MV-4-11 (cell line): ENCODE data around the gene CRACR2B.
A peak's percentile ranks its signal among the peaks of the same experiment; 100 is the strongest.

Experiments used
- DNase-seq: peaks from one replicate; lab custom pipeline; 2025; lab: John Stamatoyannopoulos, UW

The CRACR2B gene

DNA sequence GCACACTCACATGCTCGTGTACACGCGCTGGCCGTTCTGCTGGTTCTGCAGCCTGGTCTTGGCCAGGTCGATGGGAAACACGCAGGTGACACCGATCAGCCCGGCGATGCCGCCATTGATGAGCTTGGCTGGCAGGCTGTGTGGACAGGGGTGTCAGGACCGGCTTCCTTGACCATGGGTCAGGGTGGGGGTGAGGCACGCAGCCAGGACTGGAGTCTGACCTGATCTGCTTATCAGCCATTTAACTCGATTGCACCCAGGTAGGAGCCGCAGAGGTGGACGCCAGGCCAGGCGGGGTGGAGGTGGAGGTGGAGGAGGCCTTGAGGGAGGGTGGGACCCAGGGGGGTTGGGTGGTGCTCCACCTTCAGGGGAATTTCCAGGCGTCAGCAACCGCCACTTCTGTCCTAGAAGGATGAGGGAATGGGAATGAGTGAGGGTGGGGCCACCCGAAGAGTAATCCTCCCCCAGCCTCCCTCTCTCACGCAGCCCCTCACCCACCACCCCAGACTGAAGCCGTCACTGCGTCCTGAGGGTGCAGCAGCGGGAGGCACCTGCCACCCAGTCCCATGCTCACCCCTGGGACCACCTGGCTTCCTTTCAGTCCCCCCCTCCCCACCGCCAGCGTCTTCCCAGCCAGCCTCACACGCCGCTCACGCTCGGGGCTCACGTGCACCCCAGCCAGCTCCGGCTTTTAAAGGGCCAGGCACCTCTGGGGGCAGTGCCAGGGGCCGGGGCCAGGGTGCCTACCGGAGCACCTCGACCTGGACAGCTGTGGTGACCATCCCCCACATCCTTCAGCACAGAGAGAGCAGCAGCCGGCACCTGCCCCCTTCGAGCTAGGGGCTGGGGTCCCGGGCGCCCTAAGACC, 32.7 kb upstream of the CRACR2B start:
- no peak for DNase-seq

DNA sequence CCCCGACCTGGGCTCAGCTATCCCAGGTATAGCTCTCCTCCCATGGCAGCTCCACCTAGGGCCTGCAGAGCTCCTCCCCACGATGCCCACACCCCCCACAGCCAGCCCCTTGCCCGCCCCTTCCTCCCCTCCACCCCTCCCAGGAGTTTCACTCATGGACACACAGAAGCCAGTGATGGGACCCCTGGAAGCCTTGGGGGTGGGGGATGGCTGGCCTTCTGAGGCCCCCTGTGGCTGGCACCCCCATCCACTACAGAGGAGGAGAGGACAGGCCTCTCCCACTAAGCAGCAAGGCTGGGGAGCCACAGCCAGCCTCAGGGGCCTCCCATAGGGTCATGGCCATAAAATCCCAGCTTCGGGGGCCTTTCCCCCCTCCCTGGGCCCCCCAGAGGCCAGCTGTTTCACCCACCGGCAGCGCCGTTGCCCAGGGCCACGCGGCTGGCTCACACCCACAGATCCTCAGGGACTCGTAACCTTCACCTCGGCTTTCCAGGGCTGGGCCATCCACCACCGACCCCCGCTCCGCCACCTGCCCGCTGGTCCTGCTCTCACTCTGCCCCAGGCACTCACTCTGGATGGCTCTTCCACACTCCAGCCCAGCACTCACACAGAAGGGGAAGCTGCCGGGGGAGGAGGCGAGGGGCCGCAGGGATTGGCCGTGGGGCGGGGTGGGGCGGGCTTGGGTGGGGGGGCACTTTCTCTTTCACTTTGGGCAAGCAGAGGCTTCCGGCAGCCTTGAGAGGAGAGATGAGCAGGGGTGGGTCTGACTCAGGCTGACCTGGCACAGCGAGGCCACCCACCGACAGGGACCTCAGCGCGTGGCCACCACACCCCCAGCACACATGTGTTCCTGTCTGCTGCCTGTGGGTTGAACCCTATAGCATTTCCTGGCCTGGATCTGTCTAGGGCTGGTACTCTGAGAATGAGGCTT, 31.8 kb upstream of the CRACR2B start:
- peak; percentile 75 for DNase-seq

DNA sequence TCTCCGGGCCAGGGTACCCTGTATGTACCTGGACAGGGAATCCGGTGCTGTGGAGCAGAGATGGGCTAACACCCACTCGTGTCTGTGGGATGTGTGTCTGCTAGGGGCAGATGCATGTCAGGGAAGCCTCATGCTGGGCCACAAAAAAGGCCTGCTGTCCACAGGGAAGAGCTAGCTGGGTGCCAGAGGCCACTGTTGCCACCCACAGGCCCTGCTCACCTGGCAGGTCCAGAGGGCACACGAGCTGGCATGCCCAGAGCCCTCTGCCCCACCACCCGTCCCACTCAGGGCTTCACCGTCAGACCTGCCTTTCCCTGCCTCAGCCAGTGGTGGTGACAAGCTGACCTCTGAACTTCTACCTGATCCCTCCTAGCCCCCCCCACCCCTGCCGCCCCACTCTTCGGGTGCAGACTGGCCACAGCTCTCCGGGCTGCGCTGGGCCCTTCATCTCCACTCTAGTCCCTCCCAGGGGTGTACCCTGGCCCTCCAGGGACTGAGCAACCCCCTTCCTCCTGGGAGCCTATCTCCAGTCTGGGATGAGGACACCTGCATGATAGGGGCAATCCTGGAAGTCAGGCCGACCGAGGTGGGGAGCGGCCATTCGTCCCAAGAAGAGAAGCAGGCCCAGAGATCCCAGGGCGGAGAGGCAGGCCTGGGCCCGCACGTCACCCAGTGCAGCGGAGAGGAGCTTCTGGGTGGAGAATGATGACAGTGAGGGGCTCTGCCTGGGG, 31.0 kb upstream of the CRACR2B start:
- no peak for DNase-seq

DNA sequence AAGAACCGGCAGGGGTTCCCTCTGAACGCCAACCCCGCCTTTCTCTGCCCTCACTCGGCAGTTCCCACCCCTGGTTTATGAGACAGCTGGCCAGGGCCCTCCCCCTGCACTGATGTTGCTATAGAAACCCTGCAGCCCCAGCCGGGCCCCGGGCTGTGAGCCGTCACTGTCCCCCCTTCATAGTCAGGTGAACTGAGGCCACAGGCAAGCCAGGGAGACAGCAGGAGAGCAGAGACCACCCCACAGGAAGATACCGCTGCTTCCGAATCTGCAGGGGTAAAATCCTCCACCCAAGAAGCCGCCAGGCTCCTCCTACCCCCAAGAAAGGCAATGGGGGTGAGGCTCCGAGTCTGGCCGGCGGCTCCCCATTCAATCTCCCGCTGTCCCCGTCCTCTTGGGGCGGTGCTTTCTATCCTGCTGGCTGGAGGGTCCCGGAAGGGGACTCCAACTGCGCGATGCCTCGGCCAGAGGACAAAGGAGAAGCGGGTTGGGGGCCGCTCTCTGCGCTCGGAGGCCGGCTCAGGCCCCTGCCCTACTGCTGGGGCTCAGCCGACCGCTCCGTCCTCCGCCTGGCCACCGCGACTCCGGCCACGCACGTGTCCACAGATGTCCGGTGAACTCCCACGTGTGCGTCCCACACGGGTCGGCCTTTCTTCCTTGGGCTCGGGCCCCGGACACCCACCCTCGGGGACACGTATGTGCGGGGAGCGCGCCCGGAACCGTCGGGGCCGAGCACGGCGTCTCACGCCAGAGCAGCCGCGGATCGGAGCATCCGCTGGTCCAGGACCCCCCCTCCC, 30.2 kb upstream of the CRACR2B start:
- peak; percentile 60 for DNase-seq

DNA sequence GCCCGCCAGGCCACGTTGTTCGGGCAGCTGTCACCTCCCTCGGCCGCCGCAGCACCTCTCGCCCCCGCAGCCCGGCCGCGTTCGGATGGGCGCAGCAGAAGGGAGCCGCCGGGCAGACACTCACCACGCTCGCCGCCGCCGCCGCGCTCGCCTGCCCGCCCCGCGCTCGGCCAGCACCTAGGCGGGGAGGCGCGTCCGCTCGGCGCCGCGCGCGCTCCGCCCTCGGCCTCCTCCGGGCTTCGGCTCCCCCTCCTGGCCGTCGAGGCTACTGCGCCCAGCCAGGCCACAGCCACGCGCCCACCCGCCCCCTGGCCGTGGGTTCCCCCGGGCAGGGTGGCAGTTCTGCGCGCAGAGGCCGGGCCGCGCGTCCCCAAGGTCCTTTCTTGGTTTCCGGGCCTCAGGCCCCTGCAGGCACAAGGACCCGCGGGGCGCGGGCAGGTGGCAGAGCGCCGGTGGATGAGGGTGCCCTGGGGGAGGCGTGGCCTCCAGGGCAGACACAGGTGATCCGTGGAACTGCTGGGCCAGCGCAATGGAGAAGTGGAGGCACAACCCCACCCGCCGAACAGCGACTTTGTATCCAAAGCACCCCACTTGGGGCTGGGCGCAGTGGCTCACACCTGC, 29.5 kb upstream of the CRACR2B start, which contains the start of gene SLC25A22:
Gene SLC25A22, minus strand, starts transcription at position 189 of the 621 bp plus-strand sequence. CDS start 3,275 bp downstream, outside the sequence.
- DNase-seq = peak; percentile 63

DNA sequence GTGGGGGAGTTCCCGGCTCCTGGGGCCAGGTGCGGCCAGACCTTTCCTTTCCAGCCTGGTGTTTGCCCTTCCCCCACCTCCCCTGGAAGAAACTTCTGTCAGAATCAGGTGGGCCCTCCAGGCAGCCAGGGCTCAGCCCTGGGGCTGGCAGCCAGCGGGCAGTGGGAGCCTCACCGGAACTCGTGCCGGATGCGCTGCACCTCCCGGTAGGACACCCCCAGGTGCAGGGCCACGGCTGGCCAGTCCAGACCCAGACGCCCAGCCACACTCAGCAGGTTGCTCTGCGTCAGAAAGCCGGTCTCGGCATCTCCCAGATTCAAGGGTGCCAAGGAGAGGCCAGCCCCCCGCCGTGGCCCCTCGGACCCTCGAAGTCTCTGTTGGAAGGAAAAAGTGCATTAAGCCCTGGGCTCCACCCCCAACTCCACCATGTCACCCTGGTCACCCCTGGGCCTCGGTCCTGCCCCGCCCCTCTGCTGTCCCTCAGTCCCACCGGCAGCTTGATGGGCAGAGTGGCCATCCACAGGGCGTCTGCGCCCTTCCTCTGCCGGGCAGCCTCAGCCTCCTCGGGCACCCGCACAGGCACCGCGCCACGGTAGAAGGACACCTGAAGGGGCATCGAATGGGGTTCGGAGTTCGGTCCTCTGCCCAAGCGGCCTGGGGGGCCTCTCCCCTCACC, 27.9 kb upstream of the CRACR2B start:
- no peak for DNase-seq

DNA sequence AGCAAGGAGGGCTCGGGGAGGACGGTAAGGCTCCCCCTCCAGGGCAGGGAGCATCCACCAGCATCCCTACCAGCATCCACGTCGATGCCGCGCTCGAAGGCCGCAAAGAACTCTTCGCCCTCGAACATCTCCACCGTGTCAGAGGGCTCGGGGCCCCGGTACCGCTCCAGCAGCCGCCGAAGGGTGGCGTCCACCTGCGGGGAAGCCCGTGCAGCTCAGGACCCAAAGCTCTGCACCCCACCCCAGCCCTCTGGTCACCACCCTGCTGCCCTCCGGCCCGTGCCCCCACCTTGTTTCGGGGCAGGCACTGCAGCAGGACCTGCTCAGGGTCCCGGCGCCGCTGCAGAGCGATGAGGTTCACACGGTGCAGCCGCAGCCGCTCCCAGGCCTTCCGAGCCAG, 27.2 kb upstream of the CRACR2B start:
- DNase-seq = no peak

DNA sequence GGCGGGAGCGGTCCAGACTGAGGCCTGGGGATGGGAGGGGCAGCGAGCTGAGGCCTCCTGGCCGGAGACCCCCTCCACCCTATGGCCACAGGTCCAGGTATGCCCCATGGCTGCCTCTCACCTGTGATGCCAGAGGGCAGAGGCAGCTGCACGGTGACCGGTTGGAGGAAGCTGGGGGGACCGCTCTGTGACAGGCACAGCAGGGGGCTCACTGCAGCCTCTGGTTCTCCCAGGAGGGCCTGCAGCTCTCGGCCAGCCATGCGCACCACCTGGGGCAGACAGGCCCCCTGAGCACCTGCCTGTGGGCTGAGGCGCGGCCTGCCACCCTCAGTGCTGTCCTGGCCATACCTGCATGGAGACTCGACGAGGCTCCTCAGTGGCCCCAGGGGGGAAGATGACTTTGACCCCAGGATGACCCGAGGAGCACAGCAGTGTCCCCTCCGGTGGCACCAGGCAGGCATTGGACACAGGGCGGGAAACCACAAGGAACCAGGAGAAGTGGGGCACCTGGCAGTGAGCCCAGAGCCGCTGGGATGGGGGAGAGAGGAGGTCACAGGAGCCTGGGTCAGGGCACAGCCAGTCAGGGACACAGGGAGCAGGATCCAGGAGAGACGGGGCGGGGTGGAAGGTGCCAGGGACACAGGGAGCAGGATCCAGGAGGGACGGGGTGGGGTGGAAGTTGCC, 26.5 kb upstream of the CRACR2B start:
- no peak for DNase-seq

DNA sequence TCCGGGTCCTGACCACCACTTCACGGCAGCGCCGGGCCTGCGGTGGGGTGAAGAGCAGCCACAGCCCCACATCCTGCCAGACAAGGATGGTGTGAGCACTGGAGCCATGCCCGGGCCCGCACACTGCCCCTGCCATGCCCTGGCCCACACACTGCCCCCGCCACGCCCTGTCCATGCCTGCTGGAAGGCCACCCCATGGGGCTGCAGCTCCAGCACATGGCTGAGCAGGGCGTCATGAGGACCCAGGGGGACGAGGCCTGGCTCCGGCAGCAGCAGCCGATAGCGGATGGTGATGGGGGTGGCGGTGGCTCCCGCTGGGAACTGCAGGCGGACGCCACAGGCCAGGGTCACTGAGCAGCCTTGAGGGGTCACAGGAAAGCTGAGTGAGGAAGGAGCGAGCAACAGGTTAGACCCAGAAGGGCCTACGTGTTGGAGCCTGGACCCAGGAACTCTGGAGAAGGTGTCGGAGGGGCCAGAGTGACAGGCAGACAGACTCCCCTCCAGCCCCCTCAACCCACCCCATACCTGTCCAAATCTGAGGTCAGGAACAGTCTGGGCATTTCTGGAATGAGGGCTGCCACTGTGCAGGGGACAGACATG, 25.6 kb upstream of the CRACR2B start:
- no peak for DNase-seq

DNA sequence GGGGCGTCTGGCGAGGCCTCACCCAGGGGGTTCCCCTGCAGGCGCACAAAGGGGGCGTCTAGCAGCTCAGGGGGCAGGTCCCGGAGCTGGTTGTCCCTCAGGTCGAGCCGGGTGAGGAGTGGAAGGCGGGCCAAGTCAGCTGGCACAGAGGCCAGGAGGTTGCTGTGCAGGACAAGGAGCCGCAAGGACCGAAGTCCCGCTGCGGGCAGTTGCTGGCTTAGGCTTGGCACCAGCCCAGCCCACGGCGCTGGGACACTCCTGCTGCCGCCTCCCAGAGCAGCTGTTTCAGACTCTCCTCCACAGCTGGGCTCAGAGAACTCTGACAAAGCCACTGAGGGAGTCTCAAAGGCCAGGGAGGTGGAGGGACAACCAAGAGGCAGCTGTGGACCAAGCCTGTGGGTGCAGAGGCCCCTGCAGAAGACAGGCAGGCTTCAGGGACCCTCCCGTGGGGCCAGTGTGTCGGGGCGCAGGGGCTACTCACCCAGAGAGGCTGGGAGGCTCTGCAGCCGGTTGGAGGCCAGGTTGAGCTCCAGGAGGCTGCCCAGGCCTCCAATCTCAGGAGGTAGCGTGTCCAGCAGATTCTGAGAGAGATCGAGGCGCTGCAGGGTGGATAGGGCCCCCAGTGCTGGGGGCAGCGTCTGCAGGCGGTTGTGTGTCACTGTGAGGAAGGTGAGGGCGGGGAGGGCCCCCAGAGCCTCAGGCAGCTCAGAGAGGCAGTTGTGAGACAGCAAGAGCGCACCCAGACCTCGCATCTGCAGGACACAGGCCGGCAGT, 24.8 kb upstream of the CRACR2B start:
- DNase-seq = no peak

DNA sequence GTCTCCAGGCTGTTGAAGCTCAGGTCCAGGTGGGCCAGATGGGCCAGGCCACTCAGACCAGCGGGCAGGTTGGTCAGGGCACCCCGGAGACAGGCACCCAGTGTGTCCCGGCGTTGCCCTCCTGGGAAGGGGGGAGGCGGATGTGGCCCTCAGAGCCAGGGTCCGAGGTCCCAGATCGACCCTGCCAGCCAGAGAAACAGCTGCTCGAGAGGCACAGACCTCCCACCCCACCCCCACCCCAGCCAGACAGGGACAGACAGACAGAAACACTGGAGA, 24.3 kb upstream of the CRACR2B start:
- DNase-seq = no peak

DNA sequence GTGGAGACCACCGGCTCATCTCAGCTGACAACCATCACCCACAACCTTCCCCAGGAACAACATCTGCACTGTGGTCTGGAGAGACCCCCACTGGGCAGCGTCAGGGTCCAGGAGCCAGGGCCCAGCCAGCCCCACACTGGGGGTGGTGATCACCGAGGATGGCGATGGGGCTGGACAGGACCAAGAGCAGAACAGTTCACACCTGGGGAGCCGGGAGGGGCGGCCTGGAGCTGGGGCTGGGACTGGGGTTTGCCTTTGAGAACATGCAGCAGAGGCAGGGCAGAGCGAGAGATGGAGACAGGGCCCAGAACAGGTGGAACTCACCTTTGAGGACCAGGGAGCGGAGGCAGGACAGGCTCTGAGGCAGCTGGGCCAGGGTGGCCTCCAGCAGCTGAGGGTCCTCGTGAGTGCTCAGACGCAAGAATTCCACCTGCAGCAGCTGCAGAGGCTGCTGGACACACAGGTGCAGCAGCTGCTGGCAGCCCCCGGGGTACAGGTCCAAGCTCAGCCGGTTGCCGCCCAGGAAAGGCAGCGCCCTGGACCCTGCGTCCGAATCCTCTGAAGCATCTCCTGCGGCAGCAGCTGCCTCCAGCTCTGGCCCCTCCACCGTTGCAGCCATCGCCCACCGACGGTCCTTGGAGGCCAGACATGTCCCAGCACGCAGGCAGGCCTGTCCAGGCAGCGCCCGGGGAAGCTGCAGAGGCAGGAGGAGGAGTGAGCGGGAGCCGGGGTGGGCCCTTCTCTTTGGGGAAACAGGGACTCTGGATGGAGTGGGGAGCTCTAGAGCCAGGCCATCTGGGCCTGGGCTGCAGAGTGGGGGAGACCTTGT, 23.7 kb upstream of the CRACR2B start:
- DNase-seq = no peak

DNA sequence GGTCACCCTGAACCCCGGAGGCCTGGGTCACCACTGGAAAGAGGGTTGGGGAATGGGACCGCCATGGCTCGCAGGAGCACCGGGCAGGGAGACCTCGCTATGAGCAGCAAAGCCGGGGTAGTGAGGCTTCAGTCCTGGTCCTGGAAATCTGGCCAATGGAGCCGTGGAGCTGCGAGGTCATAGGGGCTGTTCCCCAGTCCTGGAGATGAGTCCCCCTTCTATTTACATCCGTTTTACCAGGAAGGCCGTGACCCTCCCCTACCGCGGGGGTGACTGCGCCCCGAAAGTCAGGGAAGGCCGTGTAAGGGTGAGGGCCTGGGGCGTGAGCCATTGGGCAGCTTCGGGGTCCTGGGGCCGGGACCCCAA, 23.1 kb upstream of the CRACR2B start:
- DNase-seq = no peak

DNA sequence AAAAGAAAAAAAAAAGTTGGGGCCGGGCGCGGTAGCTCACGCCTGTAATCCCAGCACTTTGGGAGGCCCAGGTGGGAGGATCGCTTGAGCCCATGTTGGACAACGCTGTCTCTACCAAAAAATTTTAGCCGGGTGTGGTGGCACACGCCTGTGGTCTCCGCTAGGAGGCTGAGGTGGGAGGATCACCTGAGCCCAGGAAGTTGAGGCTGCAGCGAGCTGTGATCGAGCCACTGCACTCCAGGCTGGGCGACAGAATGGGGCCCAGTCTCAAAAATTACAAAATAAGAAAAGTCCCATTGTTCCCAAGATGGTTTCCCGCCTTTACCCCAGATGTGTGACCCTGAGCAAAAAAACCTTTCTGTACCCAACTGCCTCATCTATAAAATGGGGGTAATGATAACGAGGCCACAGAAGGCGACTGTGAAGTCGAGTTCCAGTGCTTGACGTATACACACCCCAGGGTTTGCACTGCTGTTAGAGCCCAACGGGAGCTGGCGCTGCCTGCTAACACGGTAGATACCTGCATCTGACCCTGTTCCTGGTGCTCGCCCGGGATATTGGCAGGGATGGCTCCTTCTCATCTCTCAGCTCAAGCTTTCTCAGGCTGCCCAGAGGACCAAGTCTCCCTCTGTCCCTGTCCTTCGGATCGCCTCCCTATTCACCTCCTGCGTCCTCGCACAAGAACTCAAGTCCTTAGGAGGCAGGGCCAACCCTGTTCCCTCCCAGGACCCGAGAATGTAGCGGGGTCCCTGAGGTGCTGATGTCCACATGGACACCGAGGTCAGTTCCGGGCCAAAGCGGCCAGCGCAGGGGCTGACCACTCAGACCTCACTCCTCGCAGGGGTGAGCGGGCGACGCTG, 19.1 kb upstream of the CRACR2B start:
- DNase-seq = no peak

DNA sequence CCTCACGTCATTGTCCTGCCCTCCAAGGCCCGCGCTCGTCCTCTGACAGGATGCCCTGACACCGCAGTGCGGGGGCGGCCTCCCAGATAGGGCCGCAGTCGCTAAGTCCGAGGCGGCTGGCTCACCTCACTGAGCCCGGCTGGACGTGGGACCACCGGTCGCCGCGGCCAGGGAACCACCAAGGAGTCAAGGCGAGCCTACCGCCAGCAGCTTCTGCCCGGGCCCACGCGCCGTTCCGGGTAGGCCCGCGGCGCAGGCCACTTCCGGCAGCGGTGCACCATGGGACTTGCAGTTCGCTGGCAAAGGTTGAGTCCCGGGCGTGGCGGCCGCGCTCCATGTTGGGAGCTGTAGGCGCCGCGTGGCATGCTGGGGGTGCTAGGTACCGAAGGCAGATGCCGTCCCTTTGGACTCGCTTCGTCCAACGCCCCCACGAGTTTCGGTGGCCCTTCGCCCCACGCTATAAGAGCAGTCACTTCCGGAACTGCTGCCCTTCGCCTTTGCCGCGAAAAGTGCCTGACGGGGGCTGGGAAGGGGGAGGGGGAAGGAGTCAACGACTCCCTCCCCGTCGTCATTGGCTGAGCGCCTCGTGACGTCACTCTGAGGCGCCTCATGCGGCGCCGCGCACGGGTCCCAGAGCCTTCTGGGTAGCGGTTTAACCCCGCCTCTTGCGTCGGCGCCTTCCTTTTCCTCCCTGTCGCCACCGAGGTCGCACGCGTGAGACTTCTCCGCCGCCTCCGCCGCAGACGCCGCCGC, 18.3 kb upstream of the CRACR2B start, which contains the start of gene RPLP2:
Gene RPLP2, plus strand, starts transcription at position 681 of the 753 bp plus-strand sequence. CDS start 268 bp downstream, outside the sequence.
- DNase-seq = peak; percentile 97

DNA sequence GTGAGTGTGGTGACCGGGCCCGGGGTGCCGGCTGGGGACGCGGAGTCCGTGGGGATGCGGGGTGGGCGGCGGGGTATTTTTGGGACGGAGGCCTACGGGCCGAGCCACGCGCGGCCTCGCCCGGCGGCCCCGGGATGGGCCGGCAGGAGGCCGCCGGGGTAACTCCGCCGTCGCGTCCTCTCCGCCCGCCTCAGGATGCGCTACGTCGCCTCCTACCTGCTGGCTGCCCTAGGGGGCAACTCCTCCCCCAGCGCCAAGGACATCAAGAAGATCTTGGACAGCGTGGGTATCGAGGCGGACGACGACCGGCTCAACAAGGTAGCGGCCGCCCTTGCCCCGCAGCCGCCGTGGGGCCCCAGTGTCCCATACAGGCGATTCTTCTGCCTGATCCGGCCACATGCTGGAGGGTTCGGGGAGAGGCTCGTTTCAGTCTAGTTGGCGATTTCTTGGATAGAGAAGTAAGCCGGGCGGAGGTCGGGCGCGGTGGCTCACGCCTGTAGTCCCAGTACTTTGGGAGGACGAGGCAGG, 17.6 kb upstream of the CRACR2B start:
- no peak for DNase-seq
